ENCODE data around the gene KRTAP10-6.
"Not testable (repeated sequence)": the region's sequence is repeated elsewhere in the genome, so short reads cannot be mapped to it uniquely, and the experiment has no call there.

Gene KRTAP10-6

DNA sequence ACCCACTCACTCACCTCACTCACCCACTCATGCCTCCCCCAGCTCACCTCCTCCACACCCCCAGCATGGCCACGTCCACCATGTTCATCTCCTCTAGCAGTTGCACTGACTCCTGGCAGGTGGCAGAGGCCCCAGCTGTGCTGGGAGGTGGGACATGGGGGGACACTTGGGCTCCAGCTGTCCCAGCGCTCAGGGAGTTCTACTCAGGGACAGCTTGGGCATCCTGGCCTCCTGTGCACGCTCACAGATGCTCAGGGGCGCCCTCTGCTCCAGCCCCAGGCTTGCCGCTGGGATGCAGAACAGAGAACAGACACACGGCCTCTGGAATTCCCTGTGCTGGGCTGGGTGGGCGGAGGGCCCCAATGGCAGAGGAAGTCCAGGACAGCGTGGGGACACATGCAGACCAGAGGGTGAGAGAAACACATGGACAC lies 24.8 kb upstream of the KRTAP10-6 start:
- DNase-seq = no peak

- DNase-seq = no peak
Measured at GRCh38 chr21:44616591-44616926, 24.3 kb upstream of the KRTAP10-6 start.

DNA sequence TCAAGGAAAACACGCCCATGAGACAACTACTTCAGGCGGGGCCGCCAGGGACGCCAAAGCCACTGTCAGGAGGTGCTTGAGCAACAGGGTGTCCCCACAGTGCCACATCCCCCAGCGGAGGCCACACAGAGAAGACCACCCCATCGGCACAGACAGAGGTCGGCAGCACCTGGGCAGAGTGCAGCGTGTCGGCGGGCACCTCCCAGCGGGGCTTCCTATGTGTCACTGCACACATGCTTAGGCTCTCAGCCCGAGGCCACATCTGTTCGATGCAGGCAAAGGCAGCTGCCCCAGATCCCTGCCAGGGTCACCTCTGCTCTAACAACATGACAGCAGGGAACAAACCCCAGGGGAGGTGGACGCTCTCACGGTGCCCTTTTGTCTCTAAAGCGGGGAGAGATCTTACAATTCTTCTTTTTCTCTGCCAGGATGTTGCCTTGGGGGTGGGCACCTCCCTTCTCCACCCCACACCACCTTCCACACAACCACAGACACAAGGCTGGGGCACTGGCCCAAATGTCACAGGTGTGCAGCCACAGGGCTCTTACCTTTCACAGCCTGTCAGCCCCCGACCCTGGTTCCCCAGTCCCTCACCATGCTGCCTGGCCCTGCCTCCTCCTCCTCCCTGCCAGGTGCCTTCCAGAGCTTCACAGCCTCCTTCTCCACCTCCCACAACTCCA lies 23.7 kb upstream of the KRTAP10-6 start:
- no peak for DNase-seq

GRCh38 chr21:44615466-44615865 lies 23.2 kb upstream of the KRTAP10-6 start:
- no peak for DNase-seq

- no peak for DNase-seq
Measured at GRCh38 chr21:44614961-44615391, 22.7 kb upstream of the KRTAP10-6 start.

DNA sequence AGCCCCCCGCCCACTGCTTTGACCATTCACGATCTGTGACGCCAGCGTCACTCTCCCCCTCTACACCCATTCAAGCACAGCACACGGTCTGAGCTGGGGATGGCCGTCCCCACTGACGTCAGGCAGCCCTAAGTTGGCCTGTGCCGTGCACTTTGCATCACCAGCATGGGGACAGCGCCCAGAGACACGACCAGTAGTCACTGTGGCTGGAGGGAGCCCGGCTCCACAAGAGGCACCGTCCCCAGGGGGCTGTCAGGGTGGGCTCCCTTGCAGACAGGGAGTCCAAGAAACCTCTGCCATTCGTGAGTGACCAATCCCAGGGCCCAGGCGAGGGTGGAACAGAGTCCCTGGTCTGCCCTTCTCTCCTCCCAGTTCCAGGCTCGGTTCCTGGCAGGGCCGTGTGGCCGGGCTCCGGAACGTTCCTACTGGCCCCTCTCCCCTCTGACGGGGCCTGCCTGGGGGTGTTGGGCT lies 21.9 kb upstream of the KRTAP10-6 start:
- DNase-seq = no peak

GRCh38 chr21:44613386-44614155 lies 21.3 kb upstream of the KRTAP10-6 start:
- DNase-seq = no peak

DNA sequence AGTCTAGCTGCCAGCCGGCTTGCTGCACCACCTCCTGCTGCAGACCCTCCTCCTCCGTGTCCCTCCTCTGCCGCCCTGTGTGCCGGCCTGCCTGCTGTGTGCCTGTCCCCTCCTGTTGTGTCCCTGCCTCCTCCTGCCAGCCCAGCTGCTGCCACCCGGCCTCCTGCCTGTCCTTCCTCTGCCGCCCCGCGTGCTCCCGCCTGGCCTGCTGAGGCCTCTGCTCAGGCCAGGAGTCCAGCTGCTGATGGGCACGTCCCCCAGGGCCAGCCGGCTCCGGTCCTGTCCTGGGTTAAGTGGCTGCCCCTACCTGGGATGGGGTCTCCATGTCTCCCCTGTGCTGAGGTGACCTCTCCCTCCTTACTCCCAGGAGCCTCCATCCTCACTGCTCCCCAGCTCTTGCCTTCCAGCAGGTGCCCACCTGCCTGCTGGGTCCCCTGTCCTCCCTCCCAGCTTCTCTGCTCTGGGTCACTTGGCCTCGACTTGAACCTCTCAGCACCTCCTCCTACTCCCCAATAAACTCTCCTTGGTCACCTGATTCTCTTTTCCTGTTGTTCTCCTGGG lies 20.4 kb upstream of the KRTAP10-6 start:
- no peak for DNase-seq

GRCh38 chr21:44612029-44612486 lies 19.8 kb upstream of the KRTAP10-6 start, which contains the start of gene KRTAP10-8:
KRTAP10-8 (plus strand) TSS chr21:44612079; CDS start chr21:44612101, 22 bp downstream.
- DNase-seq = no peak

GRCh38 chr21:44611551-44611950 lies 19.2 kb upstream of the KRTAP10-6 start:
- DNase-seq = no peak

GRCh38 chr21:44610157-44610843 lies 18.0 kb upstream of the KRTAP10-6 start:
- not testable (repeated sequence) for DNase-seq

- no peak for DNase-seq
Measured at GRCh38 chr21:44609193-44609592, 16.9 kb upstream of the KRTAP10-6 start.

GRCh38 chr21:44606495-44606894 lies 14.2 kb upstream of the KRTAP10-6 start:
- no peak for DNase-seq

DNA sequence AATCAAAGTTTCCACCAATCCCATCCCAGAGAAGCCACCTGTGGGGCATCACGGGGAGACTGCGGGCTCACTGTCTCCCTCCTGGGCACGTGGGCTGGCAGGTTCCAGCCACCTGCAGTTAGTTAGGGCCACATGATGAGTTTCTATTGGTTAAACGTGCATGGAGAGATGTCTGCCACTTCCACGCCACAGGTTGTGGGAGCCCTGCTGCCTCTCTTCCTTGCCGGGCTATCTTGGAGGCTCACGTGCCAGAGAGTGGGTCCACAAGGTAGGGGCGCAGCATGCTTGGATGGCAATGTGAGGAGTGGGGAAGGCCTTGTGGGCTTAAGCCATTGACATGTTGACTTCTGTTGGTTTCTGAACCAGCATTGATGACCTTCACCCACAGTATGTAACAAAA lies 11.6 kb upstream of the KRTAP10-6 start:
- DNase-seq = no peak

- no peak for DNase-seq
Measured at GRCh38 chr21:44603109-44603875, 11.0 kb upstream of the KRTAP10-6 start.

- no peak for DNase-seq
Measured at GRCh38 chr21:44602463-44602850, 10.2 kb upstream of the KRTAP10-6 start.

DNA sequence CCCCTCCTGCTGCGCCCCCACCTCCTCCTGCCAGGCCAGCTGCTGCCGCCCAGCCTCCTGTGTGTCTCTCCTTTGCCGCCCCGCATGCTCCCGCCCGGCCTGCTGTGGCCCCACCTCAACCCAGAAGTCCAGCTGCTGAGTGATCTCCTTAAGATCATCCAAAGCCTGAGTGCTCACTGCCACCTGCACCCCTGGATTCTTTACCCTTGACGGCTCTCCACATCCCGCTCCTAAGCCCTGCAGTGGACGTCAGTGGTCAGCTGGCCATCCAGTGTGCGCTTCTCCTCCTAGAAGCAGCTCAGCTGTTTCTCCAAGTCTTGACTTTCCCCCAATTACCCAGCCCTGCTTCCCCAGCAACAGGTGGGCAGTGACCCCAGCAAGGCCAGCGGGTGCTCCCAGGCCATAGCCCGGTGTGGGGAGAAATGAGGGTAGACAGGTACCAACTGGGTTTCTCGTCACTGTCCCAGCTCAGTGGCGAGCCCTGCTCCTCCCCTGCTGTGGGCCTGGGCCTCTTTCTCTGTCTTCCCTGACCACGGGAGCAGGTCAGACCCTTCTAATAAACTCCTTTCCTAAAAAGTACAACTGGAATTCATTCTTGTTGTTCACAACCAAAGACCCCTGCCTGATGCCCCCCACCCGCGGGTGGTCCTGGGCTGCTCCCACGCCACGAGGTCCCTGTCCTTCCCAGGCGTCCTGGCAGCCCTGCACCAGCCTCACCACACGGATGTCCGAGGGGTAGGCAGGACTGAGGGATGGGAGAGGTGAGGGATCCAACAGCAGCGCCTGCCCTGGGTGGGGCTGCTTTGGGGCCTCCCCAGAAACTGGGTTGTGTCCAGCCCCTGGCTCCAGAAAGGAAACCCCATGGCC lies 9.5 kb upstream of the KRTAP10-6 start:
- DNase-seq = no peak

- DNase-seq = not testable (repeated sequence)
Measured at GRCh38 chr21:44601091-44601490, 8.8 kb upstream of the KRTAP10-6 start.

GRCh38 chr21:44600118-44600978 lies 8.0 kb upstream of the KRTAP10-6 start, which contains the start of gene KRTAP10-7:
KRTAP10-7 (plus strand) TSS chr21:44600597; CDS start chr21:44600622, 25 bp downstream.
- not testable (repeated sequence) for DNase-seq
